IMR-90 (cell line): ENCODE results near the gene AUTS2. TPM values are rescaled to one million over a fixed set of nuclear protein-coding genes. Genes with fewer than 3 reads are reported as not detected.

Experiments used
- ATAC-seq: fragments of 200-7000 bp; cut with Tn5 transposase; 2 replicates; pipeline ENCODE4 v1.9.1; 2020; ENCODE audit warnings: low read depth, mild to moderate bottlenecking, moderate library complexity
- BruUV-seq: library from RNA; stranded (reverse); fragments of 400-500 nt; replicated peaks from 2 replicates; lab custom pipeline; 2021; lab: Mats Ljungman, UMichigan
- CTCF ChIA-PET: fragments of 300-600 bp; formaldehyde crosslinking; extraction: SDS; loops from one replicate; lab custom pipeline; 2021; ENCODE audit warnings: antibody characterized with exemption; lab: Yijun Ruan, JAX
- POLR2A ChIA-PET: fragments of 300-600 bp; sonication (Branson Sonifier 250); formaldehyde crosslinking; loops from one replicate; lab custom pipeline; 2022; ENCODE audit warnings: antibody characterized with exemption; ENCODE audit not compliant: unreplicated experiment; lab: Charles Lee
- DNase-seq: peaks from one replicate; pipeline ENCODE4 v3.0.0; 2013
- H2AFZ ChIP-seq: replicated peaks from 2 replicates; pipeline ENCODE3; 2013; ENCODE audit warnings: low read length, mild to moderate bottlenecking; ENCODE audit not compliant: poor library complexity
- H2AK5ac ChIP-seq: 2 replicates; pipeline ENCODE4 v1.6.1; 2013; ENCODE audit warnings: low read depth, low read length, inconsistent platforms
- H2AK9ac ChIP-seq: replicated peaks from 2 replicates; pipeline ENCODE3; 2013; ENCODE audit warnings: mild to moderate bottlenecking, low read depth, low read length, moderate library complexity; ENCODE audit not compliant: poor library complexity
- H2BK120ac ChIP-seq: 2 replicates; pipeline ENCODE4 v1.6.1; 2013; ENCODE audit warnings: low read depth, low read length, inconsistent platforms
- H2BK15ac ChIP-seq: 3 replicates; pipeline ENCODE4 v1.6.1; 2013; ENCODE audit warnings: low read depth, low read length, inconsistent platforms
- H2BK20ac ChIP-seq: 2 replicates; pipeline ENCODE4 v1.6.1; 2013; ENCODE audit warnings: low read depth, mild to moderate bottlenecking, inconsistent platforms, low read length, moderate library complexity
- H2BK5ac ChIP-seq: 2 replicates; pipeline ENCODE4 v1.6.1; 2013; ENCODE audit warnings: mild to moderate bottlenecking, low read depth, low read length, inconsistent platforms; ENCODE audit not compliant: poor library complexity, severe bottlenecking
- H3K14ac ChIP-seq: replicated peaks from 2 replicates; pipeline ENCODE4 v1.6.1; 2013; ENCODE audit warnings: low read depth, low read length, inconsistent platforms
- H3K18ac ChIP-seq: 2 replicates; pipeline ENCODE4 v1.6.1; 2013; ENCODE audit warnings: low read depth, low read length, control low read depth
- H3K23ac ChIP-seq: 2 replicates; pipeline ENCODE4 v1.6.1; 2013; ENCODE audit warnings: low read depth, low read length, inconsistent platforms
- H3K27ac ChIP-seq: 2 replicates; pipeline ENCODE4 v1.5.1; 2013; ENCODE audit warnings: mild to moderate bottlenecking, control low read depth, low read length; ENCODE audit not compliant: insufficient read depth
- H3K27me3 ChIP-seq: 2 replicates; pipeline ENCODE4 v1.6.1; 2013; ENCODE audit warnings: low read length; ENCODE audit not compliant: control insufficient read depth, insufficient read depth
- H3K36me3 ChIP-seq: 2 replicates; pipeline ENCODE4 v1.6.1; 2013; ENCODE audit warnings: low read length, mixed read lengths; ENCODE audit not compliant: control insufficient read depth, insufficient read depth
- H3K4ac ChIP-seq: 2 replicates; pipeline ENCODE4 v1.6.1; 2013; ENCODE audit warnings: low read depth, low read length, inconsistent platforms
- H3K4me1 ChIP-seq: 2 replicates; pipeline ENCODE4 v1.6.1; 2013; ENCODE audit warnings: low read length, mixed read lengths; ENCODE audit not compliant: control insufficient read depth, insufficient read depth
- H3K4me2 ChIP-seq: 2 replicates; pipeline ENCODE4 v1.6.1; 2013; ENCODE audit warnings: low read depth, mild to moderate bottlenecking, control low read depth, low read length, moderate library complexity
- H3K4me3 ChIP-seq: 2 replicates; pipeline ENCODE4 v1.5.1; 2013; ENCODE audit warnings: low read depth, mild to moderate bottlenecking, control low read depth, low read length, moderate library complexity; ENCODE audit not compliant: insufficient read depth
- H3K56ac ChIP-seq: 2 replicates; pipeline ENCODE4 v1.6.1; 2013; ENCODE audit warnings: low read length, inconsistent platforms; ENCODE audit not compliant: insufficient read depth; ENCODE audit errors: extremely low read depth
- H3K79me1 ChIP-seq, 2 experiments: 2 replicates each; pipeline ENCODE4 v1.6.1; 2013; ENCODE audit warnings: low read length in 2 of 2, inconsistent platforms in 1 of 2, low read depth in 1 of 2
- H3K9ac ChIP-seq: 2 replicates; pipeline ENCODE4 v1.6.1; 2013; ENCODE audit warnings: low read depth, low read length, control low read depth
- H3K9me1 ChIP-seq: 2 replicates; pipeline ENCODE4 v1.6.1; 2013; ENCODE audit warnings: low read length, inconsistent platforms; ENCODE audit not compliant: insufficient read depth
- H3K9me3 ChIP-seq: 2 replicates; pipeline ENCODE4 v1.6.1; 2013; ENCODE audit warnings: low read length; ENCODE audit not compliant: control insufficient read depth, insufficient read depth
- H4K20me1 ChIP-seq: 2 replicates; pipeline ENCODE4 v1.6.1; 2013; ENCODE audit warnings: low read length, inconsistent platforms; ENCODE audit not compliant: insufficient read depth
- H4K5ac ChIP-seq: 2 replicates; pipeline ENCODE4 v1.6.1; 2013; ENCODE audit warnings: mild to moderate bottlenecking, low read depth, low read length, control low read depth
- H4K8ac ChIP-seq, 2 experiments: 2 replicates each; pipeline ENCODE4 v1.6.1; 2013; ENCODE audit warnings: low read depth in 2 of 2, low read length in 2 of 2, control low read depth in 1 of 2, inconsistent platforms in 1 of 2
- H4K91ac ChIP-seq: 2 replicates; pipeline ENCODE4 v1.6.1; 2013; ENCODE audit warnings: low read depth, low read length, inconsistent platforms; ENCODE audit not compliant: insufficient read depth
- MXI1 ChIP-seq: IDR thresholded peaks from 2 replicates; pipeline ENCODE4 v1.6.1; 2012; ENCODE audit warnings: low read depth, mild to moderate bottlenecking, low read length, moderate library complexity, borderline replicate concordance
- NFE2L2 ChIP-seq: fragments of 150-350 bp; IDR thresholded peaks from 2 replicates; pipeline ENCODE4 v1.6.1; 2016; ENCODE audit warnings: low read depth, mild to moderate bottlenecking, low read length
- RCOR1 ChIP-seq: IDR thresholded peaks from 2 replicates; pipeline ENCODE4 v1.6.1; 2012; ENCODE audit warnings: mild to moderate bottlenecking, low read length, improper control_type of control experiment; ENCODE audit not compliant: insufficient replicate concordance
- SMC3 ChIP-seq: fragments of 150-350 bp; IDR thresholded peaks from 2 replicates; pipeline ENCODE4 v1.6.1; 2016; ENCODE audit warnings: low read depth, mild to moderate bottlenecking, antibody characterized with exemption, low read length, moderate library complexity
- WGBS, 2 experiments: methylation state at CpG; one replicate each; pipeline versions ENCODE4 v1.1.5 to v1.1.7; 2013; ENCODE audit warnings: missing lambda C conversion rate in 2 of 2; ENCODE audit not compliant: insufficient read length in 1 of 2; ENCODE audit errors: extremely low coverage in 2 of 2; 5-methylcytosine and 5-hydroxymethylcytosine counted together
- dilution Hi-C: fragments of 300-500 bp; cut with HindIII; formaldehyde crosslinking; loops from one replicate; pipeline ENCODE4 v1.14.3; 2018; ENCODE audit warnings: low sequenced_read_pairs; ENCODE audit not compliant: unreplicated experiment
- in situ Hi-C: fragments of 300-500 bp; cut with MboI; formaldehyde crosslinking; loops from 3 replicates; pipeline ENCODE4 v1.14.3; 2019; ENCODE audit warnings: low sequenced_read_pairs, inconsistent platforms, mixed read lengths
- intact Hi-C: fragments of 100-400 bp; cut with micrococcal nuclease; formaldehyde crosslinking; loops from 2 replicates; pipeline ENCODE4 v1.10.0; 2022
- polyA plus RNA-seq, 3 experiments: library from polyadenylated mRNA; depleted of rRNA; stranded (reverse); fragments of >200 nt; gene quantifications; 2 replicates each; pipeline ENCODE4 v1.2.3, GENCODE V29; 2012; ENCODE audit warnings: low replicate concordance in 1 of 3
- total RNA-seq: library from RNA; depleted of rRNA; stranded (reverse); fragments of >200 nt; gene quantifications from 2 replicates; pipeline ENCODE4 v1.2.3, GENCODE V29; 2012

The AUTS2 gene
- total and polyA plus RNA-seq, 2 of the 4 experiments (the other 2 are of a cell fraction) = 0.90 to 3.0 TPM

DNA sequence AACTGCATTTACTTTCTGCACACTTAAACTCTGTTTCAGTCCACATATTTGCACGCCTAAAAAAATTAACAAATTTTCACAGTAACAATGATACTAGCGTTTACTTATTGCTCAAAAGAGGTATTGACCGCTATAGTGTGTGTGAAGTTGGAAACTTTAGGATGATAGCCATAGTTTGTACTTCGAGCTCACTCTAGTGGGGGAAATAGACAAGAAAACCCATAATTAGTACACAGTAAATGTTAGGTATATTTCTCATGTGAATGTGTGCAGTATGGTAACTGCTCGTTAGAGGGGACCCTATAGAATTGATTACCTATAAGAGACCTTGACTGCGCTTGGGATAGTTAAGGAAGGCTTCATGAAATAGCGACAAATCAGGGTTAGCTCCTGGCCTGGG is 238.4 kb downstream of the AUTS2 start:
- no peak overlapping the region for H2AK5ac ChIP-seq
- H2BK120ac ChIP-seq = no peak overlapping the region
- H3K36me3 ChIP-seq = no peaks in the 10 kb centered on the region
- dilution Hi-C loops = no loop called here
- no TSS peak for BruUV-seq
- no peak overlapping the region for H2BK15ac ChIP-seq
- H3K9ac ChIP-seq = no peak overlapping the region
- in situ Hi-C loops = no loop called here
- H3K9me1 ChIP-seq = no peaks in the 10 kb centered on the region
- no peak overlapping the region for H3K14ac ChIP-seq
- no peak overlapping the region for H3K56ac ChIP-seq
- no peaks in the 10 kb centered on the region for H4K20me1 ChIP-seq
- H3K18ac ChIP-seq = no peak overlapping the region
- no peak overlapping the region for H4K8ac ChIP-seq
- H3K4me2 ChIP-seq = no peak overlapping the region
- WGBS, 2 experiments = no CpG with 5 or more reads among the region's 7 CpGs
- H3K23ac ChIP-seq = no peak overlapping the region
- H3K4ac ChIP-seq = no peak overlapping the region
- H3K27ac ChIP-seq = no peak overlapping the region
- H3K4me1 ChIP-seq = no peaks in the 10 kb centered on the region
- intact Hi-C loops = no loop called here
- CTCF ChIA-PET = no interaction called here
- no peak overlapping the region for H4K5ac ChIP-seq
- H3K27me3 ChIP-seq = no peaks in the 10 kb centered on the region
- DNase-seq (no peak), ATAC-seq (no peak)
- no peak overlapping the region for H2BK5ac ChIP-seq
- H3K9me3 ChIP-seq = no peaks in the 10 kb centered on the region
- TF ChIP-seq SMC3 (no peak), RCOR1 (no peak), MXI1 (no peak), NFE2L2 (no peak)
- H3K4me3 ChIP-seq = no peak overlapping the region
- H4K91ac ChIP-seq = no peak overlapping the region
- no peak overlapping the region for H2AFZ ChIP-seq
- POLR2A ChIA-PET = no interaction called here
- no peaks in the 10 kb centered on the region for H3K79me1 ChIP-seq
- no peak overlapping the region for H2BK20ac ChIP-seq
- H2AK9ac ChIP-seq = no peak overlapping the region
